LNCAP (cell line): ENCODE data around the gene CCR8.

Experiments
- TF ChIP-seq, protein P1 (sequence below): fragments of 450-650 bp; IDR thresholded peaks from 2 replicates; pipeline ENCODE4 v1.5.1; 2017; ENCODE audit warnings: mild to moderate bottlenecking

Gene CCR8

DNA sequence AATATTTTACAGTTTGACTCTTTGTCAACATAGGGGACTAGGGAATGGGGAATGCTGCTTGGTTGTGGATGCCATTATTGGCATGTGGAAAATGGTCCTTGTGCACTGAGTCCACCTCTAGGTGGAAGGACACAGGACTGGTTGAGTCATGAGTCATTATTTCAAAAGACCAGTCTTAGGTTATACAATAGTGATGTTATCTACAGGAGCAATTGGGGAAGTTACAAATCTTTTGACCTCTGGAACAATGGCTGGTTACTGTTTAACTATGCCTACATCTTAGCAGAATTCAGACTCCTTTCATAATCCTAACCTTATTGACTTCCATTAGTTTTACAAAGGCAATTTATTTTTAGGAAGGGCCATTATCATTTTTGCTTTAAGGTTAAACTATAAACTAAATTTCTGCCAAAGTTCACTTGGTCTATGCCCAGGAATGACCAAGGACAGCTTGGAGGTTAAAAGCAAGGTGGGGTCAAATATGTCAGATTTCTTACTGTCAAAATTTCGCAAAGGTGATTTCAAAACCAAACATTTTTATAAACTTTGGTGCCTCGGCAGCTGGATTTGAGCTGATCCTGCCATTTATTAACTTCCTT is 11.8 kb upstream of the CCR8 start:
- TF ChIP-seq, protein P1, sequence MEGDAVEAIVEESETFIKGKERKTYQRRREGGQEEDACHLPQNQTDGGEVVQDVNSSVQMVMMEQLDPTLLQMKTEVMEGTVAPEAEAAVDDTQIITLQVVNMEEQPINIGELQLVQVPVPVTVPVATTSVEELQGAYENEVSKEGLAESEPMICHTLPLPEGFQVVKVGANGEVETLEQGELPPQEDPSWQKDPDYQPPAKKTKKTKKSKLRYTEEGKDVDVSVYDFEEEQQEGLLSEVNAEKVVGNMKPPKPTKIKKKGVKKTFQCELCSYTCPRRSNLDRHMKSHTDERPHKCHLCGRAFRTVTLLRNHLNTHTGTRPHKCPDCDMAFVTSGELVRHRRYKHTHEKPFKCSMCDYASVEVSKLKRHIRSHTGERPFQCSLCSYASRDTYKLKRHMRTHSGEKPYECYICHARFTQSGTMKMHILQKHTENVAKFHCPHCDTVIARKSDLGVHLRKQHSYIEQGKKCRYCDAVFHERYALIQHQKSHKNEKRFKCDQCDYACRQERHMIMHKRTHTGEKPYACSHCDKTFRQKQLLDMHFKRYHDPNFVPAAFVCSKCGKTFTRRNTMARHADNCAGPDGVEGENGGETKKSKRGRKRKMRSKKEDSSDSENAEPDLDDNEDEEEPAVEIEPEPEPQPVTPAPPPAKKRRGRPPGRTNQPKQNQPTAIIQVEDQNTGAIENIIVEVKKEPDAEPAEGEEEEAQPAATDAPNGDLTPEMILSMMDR, result no peak

DNA sequence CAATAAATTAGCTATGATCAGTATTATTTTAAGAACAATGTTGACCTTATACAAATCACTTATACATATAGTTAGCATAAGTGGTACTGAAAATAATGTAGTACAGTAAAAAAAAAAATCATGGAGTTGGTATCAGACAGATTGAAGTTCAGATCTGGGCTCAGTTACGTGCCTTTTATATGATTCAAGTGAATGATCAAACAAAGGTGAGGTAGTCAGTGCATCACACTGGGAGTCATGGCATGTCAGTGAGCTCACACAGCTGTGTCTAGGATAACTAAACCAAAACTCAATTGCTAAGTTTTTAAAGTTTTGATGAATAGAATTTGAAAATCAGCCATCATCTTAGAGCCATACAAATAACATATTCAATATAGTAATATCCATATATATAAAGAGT is 11.2 kb upstream of the CCR8 start:
- TF ChIP-seq, protein P1, result no peak

DNA sequence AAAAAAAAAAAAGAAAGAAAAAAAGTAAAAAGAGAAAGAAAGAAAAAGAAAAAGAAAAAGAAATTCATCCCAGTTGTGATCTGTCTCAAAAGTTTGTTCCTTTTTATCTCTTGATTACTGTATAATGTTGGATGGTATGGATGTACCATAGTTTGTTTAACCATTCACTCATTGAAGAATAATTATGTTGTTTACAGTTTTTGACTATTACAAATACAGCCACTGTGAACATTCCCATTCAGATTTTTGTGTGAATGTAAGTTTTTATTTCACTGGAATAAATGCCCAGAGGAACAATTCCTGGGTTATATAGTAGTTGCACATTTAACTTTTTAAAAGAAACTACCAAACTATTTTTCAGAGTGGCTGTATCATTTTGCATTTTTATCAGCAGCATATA is 10.3 kb upstream of the CCR8 start:
- TF ChIP-seq, protein P1, result no peak

DNA sequence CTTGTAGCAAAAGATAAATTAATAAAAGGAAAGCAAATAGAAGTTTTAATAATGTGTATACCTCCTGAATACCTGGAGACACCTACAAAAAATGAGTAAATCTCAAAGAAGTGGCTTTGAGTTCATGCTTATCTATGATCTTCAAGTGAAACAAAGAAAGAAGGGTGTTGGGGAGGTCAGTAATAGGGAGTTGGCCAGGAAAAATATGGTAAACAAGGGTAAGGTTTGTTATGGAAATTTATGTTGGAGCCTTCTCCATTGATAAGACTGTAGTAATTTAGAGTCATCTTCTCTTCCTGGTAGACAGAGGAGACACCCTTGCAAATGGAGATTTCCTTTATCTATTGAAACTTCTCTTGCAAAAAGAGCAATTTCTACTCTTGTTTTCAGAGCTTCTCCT is 6.6 kb upstream of the CCR8 start:
- TF ChIP-seq, protein P1, result no peak

DNA sequence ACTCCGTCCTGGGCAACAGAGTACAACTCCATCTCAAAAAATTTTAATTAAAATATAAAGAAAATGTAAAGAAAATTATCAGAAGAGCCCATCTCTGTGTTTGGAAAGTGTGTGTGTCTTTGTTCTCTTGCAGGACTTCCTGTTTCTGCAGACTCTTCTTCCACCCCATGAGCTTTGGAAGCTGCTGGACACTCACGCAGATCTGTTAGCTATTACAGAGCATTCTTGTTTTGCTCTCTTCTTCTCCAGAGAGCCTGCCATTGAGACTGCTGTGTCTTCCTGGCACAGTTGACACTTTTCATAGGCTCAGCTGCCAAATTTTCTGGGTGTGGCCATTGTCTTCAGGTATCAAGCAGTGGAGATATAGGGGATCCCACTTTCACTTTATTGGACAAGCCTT is 6.0 kb upstream of the CCR8 start:
- TF ChIP-seq, protein P1, result no peak

DNA sequence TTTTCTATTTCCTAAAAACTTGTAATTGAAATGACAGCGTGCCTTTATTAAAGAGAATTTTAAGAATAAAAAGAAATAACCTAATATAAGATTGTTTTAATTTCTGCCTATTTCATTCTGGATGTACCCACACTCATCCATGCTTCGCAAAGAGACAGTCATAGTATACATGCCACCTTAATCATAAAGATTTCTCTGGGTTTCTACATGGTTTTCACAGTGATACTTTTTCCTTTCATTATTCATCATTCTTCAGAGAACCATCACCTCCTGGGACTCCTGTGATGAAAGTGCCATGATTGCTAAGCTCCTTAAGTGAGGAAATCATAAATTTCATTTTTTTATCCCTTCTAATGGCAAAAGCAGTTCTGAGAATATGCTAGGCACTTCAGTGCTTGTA is 4.3 kb upstream of the CCR8 start:
- TF ChIP-seq, protein P1, result no peak

DNA sequence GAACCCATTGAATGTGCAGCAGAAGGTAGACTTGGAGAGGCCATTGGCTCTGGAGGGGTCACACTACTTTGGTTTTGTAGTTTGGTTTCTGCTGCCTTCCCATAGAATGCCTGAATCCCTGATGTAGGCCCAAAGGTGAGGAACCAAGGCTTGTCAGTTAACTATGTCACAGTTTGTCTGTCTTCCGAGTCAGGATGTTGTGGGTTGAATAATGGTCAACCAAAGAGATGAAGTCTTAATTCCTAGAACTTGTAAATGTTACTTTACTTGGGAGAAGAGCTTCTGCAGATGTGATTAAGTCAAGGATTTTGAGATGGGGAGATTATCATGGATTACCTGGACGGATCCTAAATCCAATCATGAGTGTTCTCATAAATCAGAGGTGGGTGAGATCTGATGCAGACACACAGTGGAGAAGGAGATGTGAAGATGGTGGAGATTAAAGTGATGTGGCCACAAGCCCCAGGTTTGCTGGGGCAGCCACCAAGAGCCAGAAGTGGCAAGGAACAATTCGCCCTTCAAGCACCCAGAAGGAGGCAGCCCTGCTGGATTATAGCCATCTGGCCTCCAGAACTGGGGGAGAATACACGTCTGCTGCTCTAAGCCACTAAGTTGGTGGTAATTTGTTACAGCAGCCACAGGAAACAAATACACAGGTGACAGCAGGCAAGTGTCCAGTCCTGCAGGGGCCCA is 2.3 kb upstream of the CCR8 start:
- TF ChIP-seq, protein P1, result no peak
